ENCODE measurements around the gene PIPOX. TPM values are rescaled to one million over a fixed set of nuclear protein-coding genes. Genes with fewer than 3 reads are reported as not detected.
"Not testable (repeated sequence)": the region's sequence is repeated elsewhere in the genome, so short reads cannot be mapped to it uniquely, and the experiment has no call there.

The PIPOX gene
- total RNA-seq, 1 donor from 2014 or later, result 1.8 TPM

DNA sequence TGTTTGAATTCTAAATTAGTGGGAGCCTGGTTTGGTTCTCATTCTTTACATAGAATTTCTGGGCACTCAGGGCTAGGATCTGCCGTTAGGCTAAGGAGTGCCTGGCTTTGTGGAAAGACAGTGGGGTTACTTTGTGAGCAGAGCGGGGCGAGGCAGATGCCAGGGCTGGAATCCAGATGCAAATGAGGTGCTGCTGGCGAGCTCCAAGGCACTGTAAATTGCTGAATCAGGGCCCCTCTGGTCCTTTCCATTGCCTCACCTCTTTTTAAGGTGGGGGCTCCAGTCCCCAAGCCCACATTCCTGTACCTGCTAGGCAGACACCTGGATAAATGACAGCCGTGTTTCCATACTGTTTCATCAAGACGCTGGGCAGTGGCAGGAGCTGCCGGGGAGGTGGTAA is 33.8 kb downstream of the PIPOX start:
- H3K27ac Mint-ChIP-seq, result no peak overlapping the region

DNA sequence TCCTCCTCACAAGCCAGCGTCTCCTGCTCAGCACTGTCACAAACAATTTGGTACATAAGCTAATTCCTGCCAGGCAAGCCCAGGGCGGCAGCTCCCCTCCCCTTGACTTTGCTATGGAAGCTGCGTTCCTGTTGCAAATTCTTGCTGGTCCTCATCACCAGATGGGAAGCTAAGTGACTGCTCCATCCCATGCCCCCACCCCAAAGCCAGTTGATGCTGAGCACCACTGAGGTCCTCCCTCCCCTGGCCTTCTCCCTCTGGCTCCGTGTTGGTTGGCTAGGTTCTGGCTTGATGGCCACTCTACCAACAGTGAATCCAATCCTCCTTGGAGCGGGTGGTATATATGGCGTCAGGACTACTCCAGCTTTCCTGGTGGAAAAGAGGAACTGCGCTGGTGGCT is 34.4 kb downstream of the PIPOX start:
- no peak for DNase-seq (ENCODE audit: low spot score)
- Mint-ChIP-seq H3K36me3 (ENCODE audit: low read depth) (peaks cover 7% of the 10 kb centered on the region), H3K27me3 (ENCODE audit: insufficient read depth) (no peaks in the 10 kb centered on the region), H3K27ac (no peak overlapping the region), H3K9me3 (no peaks in the 10 kb centered on the region), H3K4me1 (ENCODE audit: low read depth) (no peaks in the 10 kb centered on the region), H3K4me3 (no peak overlapping the region)
- intact Hi-C loops (cut with micrococcal nuclease), result no loop called here

More for the DNA sequence above, 33.8 kb downstream of the PIPOX start:
- Mint-ChIP-seq H3K4me3 (no peak overlapping the region), H3K36me3 (ENCODE audit: low read depth) (peaks cover 7% of the 10 kb centered on the region), H3K27me3 (ENCODE audit: insufficient read depth) (no peaks in the 10 kb centered on the region), H3K4me1 (ENCODE audit: low read depth) (no peaks in the 10 kb centered on the region), H3K9me3 (no peaks in the 10 kb centered on the region)
- intact Hi-C loops (cut with micrococcal nuclease), result no loop called here
- no peak for DNase-seq (ENCODE audit: low spot score)

DNA sequence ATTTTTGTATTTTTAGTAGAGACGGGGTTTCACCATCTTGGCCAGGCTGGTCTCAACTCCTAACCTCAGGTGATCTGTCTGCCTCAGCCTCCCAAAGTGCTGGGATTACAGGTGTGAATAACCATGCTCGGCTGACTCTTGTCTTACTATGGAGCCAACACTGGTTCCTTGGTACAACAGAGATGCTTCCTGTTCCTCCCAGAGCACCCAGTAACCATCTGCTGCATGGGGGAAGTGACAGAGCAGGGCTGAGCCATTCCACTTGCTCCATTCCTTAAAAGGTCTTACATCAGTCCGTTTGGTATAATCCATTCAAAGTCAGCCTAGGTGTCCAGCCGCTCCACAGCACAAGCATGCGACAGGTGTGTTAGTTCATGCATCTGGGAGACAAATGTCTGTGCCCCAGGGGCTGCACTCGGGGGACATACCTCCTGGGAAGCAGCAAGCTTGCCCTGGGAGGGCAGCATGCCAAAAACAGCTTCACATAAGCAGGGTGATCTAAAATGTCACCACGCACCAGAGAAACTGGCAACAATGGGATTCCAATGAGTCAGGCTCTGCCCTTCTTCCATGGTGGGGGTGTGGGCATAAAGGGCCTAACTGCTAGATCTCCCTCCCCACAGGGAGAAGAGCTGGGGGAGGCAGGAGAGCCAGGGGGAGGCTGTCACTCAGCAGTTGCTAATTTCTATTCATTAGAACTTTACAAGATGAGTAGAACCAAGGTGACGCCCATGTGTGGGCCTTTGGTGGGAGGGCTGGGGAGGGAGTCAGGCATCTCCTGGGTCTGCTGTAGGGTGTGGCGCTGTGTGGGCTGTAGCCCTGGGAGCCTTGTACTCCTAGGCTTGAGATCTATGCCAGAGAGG is 35.5 kb downstream of the PIPOX start:
- no peaks in the 10 kb centered on the region for H3K4me1 Mint-ChIP-seq (ENCODE audit: low read depth)
- H3K27me3 Mint-ChIP-seq (ENCODE audit: insufficient read depth), result no peaks in the 10 kb centered on the region
- intact Hi-C loops (cut with micrococcal nuclease), result no loop called here
- no peak overlapping the region for H3K27ac Mint-ChIP-seq
- DNase-seq (ENCODE audit: low spot score), result no peak
- H3K4me3 Mint-ChIP-seq, result no peak overlapping the region
- H3K36me3 Mint-ChIP-seq (ENCODE audit: low read depth), result peaks cover 7% of the 10 kb centered on the region
- H3K9me3 Mint-ChIP-seq, result no peaks in the 10 kb centered on the region

DNA sequence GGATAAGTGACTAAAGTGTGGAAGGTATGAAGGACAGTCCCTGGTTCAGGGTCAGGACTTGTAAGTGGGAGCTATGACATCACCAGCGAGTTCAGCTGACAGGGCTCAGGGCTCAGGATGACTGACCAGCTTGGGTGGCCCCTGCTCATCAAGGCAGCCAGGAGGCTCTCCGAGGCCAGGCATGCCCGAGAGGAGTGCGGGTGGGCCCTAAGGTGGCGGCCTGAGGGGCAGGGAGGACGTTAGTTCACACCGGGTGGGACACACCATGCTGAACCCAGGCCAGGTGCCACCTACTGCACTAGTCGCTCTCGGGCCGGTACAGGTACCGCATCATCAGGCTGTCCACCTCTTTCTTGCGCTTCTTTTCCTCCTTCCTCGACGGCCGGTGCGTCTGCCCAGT is 36.5 kb downstream of the PIPOX start:
- H3K36me3 Mint-ChIP-seq (ENCODE audit: low read depth), result peaks cover 7% of the 10 kb centered on the region
- DNase-seq (ENCODE audit: low spot score), result no peak
- no peaks in the 10 kb centered on the region for H3K4me1 Mint-ChIP-seq (ENCODE audit: low read depth)
- intact Hi-C loops (cut with micrococcal nuclease), result no loop called here
- H3K27me3 Mint-ChIP-seq (ENCODE audit: insufficient read depth), result no peaks in the 10 kb centered on the region
- H3K9me3 Mint-ChIP-seq, result no peaks in the 10 kb centered on the region
- H3K4me3 Mint-ChIP-seq, result no peak overlapping the region
- no peak overlapping the region for H3K27ac Mint-ChIP-seq

DNA sequence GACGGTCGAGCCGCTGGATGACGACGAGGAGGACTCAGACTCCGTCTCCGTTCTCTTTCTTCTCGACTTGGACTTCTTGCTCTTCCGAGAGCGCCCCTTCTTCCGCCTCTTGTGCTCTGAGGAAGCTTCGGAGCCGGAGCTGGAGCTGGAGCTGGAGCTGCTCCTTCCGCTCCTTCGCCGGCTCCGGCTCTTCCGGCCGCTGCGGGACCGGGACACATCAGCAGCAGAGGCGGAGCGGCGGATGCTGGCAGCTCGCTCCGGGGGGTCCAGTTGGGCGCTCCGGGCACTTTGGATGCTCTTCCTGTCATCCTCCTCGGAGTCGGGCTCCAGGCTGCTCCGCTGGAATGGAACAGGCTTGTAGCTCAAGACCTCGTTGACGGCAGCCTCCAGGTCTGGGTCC is 36.9 kb downstream of the PIPOX start:
- peaks cover 7% of the 10 kb centered on the region for H3K36me3 Mint-ChIP-seq (ENCODE audit: low read depth)

DNA sequence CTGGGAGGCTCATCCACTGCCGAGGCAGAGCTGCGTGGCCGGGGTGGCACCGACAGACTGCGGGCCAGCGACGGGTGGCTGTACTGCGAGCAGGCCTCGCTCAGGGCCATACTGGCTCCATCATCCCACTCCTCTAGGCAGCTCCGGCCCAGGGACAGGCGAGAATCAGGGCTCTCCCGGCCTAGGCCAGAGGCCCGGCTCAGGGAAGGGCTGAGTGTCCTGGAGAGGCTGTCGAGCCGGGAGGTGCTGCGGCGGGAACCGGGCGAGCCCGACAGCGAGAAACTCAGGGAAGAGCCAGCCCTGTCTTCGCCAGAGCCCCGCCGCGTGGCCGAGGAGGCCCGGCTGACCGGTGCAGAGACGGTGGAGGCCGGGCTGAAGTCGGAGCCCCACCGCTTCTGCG is 37.4 kb downstream of the PIPOX start:
- no peaks in the 10 kb centered on the region for H3K4me1 Mint-ChIP-seq (ENCODE audit: low read depth)
- H3K36me3 Mint-ChIP-seq (ENCODE audit: low read depth), result peaks cover 7% of the 10 kb centered on the region
- no peak overlapping the region for H3K27ac Mint-ChIP-seq
- intact Hi-C loops (cut with micrococcal nuclease), result no loop called here
- H3K4me3 Mint-ChIP-seq, result no peak overlapping the region
- no peaks in the 10 kb centered on the region for H3K9me3 Mint-ChIP-seq
- no peak for DNase-seq (ENCODE audit: low spot score)
- H3K27me3 Mint-ChIP-seq (ENCODE audit: insufficient read depth), result no peaks in the 10 kb centered on the region

More for the DNA sequence above, 36.9 kb downstream of the PIPOX start:
- no peak overlapping the region for H3K4me3 Mint-ChIP-seq
- no peak overlapping the region for H3K27ac Mint-ChIP-seq
- intact Hi-C loops (cut with micrococcal nuclease), result no loop called here
- H3K27me3 Mint-ChIP-seq (ENCODE audit: insufficient read depth), result no peaks in the 10 kb centered on the region
- no peaks in the 10 kb centered on the region for H3K9me3 Mint-ChIP-seq
- H3K4me1 Mint-ChIP-seq (ENCODE audit: low read depth), result no peaks in the 10 kb centered on the region
- DNase-seq (ENCODE audit: low spot score), result no peak

DNA sequence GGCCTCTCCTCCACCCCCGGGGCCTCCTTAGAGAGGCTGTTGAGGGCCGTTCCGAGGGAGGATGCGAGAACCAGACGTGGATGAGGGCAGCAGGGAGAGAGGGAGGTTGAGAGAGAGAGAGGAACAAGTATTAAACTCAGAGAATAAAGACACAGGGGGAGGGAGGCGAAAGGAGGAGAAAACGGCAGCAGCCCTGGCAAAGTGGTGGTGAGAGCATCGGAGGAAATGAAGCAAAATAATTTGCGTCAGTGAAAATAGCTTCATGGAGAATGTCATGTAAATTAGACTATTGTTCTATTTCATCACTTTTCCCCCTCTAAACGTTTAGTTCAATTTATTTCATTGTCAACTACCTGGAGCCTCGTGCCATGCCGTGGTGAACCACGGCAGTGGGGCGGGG is 38.0 kb downstream of the PIPOX start:
- no peaks in the 10 kb centered on the region for H3K9me3 Mint-ChIP-seq
- H3K36me3 Mint-ChIP-seq (ENCODE audit: low read depth), result peaks cover 9% of the 10 kb centered on the region
- DNase-seq (ENCODE audit: low spot score), result no peak
- H3K4me1 Mint-ChIP-seq (ENCODE audit: low read depth), result no peaks in the 10 kb centered on the region
- intact Hi-C loops (cut with micrococcal nuclease), result no loop called here
- no peak overlapping the region for H3K27ac Mint-ChIP-seq
- no peak overlapping the region for H3K4me3 Mint-ChIP-seq
- no peaks in the 10 kb centered on the region for H3K27me3 Mint-ChIP-seq (ENCODE audit: insufficient read depth)

DNA sequence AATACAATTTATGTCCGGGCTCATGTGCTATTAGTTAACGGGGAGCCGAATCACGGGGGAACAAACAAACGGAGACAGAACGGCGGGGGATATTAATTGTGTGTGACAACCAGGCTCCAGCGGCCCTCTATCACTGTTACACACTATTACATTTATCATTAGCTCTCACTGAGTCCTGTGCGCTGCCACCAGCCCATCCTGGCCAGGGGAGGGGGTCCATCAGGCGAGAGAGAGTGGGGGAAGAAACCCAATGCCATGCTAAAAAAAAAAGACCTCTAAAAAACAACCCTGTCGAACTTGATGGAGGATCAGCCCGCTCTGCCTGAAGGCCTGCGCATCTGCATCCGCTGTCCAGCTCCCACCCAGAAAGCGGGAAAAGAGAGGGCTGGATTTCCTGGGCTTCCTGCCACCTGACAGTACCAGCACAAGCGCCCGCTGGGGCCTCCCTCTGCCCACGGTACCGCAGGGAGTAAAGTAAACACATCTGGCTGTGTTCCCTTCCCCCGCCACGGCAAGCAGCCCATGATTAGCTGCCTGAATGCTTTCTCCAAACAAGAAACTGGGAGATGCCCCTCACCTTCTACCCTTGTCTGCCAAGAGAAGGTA is 41.7 kb downstream of the PIPOX start:
- Mint-ChIP-seq H3K27me3 (ENCODE audit: insufficient read depth) (no peaks in the 10 kb centered on the region), H3K27ac (no peak overlapping the region), H3K9me3 (no peaks in the 10 kb centered on the region), H3K36me3 (ENCODE audit: low read depth) (peaks cover 36% of the 10 kb centered on the region), H3K4me1 (ENCODE audit: low read depth) (no peaks in the 10 kb centered on the region), H3K4me3 (no peak overlapping the region)
- intact Hi-C loops (cut with micrococcal nuclease), result no loop called here
- no peak for DNase-seq (ENCODE audit: low spot score)

DNA sequence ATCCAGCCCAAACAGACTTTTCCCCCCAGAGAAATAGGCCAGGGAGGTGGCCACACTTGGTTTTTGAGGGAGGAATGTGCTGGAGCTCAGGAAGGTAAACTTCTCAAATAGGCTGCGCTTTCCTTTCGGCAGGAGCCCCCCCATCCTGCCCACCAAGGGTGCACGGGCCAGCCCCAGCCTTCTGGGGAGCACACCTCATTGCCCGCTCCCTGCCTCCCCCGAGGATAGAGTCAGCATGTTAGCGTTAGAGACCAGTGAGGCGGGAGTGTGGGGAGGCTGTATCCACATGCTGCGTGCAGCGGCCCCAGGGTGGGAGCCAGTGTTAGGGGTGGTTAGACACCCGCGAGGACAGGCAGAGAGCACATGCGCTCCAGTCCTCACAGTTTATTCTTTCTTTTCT is 42.3 kb downstream of the PIPOX start:
- Mint-ChIP-seq H3K4me1 (ENCODE audit: low read depth) (no peaks in the 10 kb centered on the region), H3K4me3 (no peak overlapping the region), H3K27ac (no peak overlapping the region), H3K36me3 (ENCODE audit: low read depth) (peaks cover 34% of the 10 kb centered on the region), H3K27me3 (ENCODE audit: insufficient read depth) (no peaks in the 10 kb centered on the region), H3K9me3 (no peaks in the 10 kb centered on the region)
- intact Hi-C loops (cut with micrococcal nuclease), result no loop called here
- no peak for DNase-seq (ENCODE audit: low spot score)

DNA sequence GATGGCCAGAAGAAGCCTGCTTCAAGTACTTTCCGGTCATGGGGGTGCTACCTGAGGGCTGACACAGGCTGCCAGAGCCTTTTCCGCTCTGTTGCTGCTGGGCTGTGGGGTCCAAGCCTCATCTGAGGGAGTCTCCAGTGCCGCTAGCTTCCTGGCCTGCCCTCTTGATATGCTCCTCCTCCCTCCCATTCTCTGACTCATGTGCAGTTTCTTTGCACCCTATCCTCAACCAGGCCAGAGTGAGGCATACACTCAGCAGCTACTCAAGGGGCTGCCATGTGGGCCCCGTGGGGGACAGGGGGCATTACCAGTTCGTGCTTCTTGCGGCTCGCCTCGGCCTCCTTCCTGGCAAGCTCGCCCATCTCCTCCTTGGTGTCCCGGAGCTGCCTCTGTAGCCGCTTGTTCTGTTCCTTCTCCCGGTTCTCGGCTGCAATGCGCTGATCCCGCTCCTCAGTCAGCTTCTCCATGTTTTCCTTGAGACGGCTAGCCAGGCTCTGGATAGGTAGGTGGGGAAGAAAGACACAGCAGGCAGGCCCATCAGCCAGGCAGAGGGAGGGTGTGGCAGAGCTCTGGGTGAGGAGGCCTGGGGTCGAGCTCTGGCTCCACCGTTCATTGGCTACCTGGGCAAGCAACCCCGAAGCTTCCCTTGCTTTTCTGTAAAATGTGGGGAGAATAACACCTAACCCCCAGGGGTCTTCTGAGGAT is 43.8 kb downstream of the PIPOX start:
- Mint-ChIP-seq H3K27ac (no peak overlapping the region), H3K4me3 (no peak overlapping the region)

DNA sequence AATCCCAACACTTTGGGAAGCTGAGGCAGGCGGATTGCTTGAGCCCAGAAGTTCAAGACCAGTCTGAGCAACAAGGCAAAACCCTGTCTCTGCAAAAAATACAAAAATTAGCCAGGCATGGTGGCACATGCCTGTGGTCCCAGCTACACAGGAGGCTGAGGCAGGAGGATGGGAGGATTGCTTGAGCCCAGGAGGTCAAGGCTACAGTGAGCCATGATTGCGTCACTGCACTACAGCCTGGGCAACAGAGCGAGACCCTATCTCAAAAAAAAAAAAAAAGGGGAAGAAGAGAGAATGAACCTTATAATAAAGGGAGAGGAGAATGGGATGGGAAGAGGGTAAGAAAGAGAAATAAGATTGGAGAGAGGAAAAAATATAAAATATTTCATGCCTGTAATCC is 45.8 kb downstream of the PIPOX start:
- H3K27ac Mint-ChIP-seq; DNase-seq (ENCODE audit: low spot score); H3K4me3 Mint-ChIP-seq; H3K27me3 Mint-ChIP-seq (ENCODE audit: insufficient read depth); intact Hi-C loops (cut with micrococcal nuclease); H3K9me3 Mint-ChIP-seq; H3K4me1 Mint-ChIP-seq (ENCODE audit: low read depth): not testable (repeated sequence)
- H3K36me3 Mint-ChIP-seq (ENCODE audit: low read depth), result peaks cover 35% of the 10 kb centered on the region

More for the DNA sequence above, 43.8 kb downstream of the PIPOX start:
- Mint-ChIP-seq H3K36me3 (ENCODE audit: low read depth) (peaks cover 32% of the 10 kb centered on the region), H3K9me3 (no peaks in the 10 kb centered on the region), H3K4me1 (ENCODE audit: low read depth) (no peaks in the 10 kb centered on the region), H3K27me3 (ENCODE audit: insufficient read depth) (no peaks in the 10 kb centered on the region)
- intact Hi-C loops (cut with micrococcal nuclease), result no loop called here
- no peak for DNase-seq (ENCODE audit: low spot score)

DNA sequence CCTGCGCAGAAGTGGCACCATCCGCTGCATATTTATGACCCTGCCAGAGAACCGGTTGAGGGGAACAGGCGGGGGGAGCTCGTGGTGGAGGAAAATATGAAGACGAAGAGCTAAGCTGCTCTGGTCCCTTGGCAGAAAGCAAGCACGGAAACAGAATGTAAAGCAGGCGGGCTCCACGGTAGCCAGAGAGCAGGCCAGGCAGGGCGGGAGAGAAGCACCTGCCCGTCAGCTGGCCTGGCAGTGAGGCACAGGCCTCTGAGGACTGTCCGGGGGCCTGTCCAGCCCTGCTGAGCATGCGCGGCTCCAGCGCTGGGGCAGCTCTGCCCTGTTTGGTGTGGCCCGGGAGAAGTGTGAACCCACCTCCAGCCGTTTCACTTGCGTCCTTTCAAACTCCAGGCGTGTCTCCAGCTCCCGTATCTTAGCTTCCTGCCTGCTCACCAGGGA is 46.7 kb downstream of the PIPOX start:
- intact Hi-C loops (cut with micrococcal nuclease), result no loop called here
- Mint-ChIP-seq H3K9me3 (no peaks in the 10 kb centered on the region), H3K36me3 (ENCODE audit: low read depth) (peaks cover 35% of the 10 kb centered on the region), H3K27me3 (ENCODE audit: insufficient read depth) (no peaks in the 10 kb centered on the region), H3K4me1 (ENCODE audit: low read depth) (no peaks in the 10 kb centered on the region), H3K4me3 (no peak overlapping the region), H3K27ac (no peak overlapping the region)
- DNase-seq (ENCODE audit: low spot score), result no peak

DNA sequence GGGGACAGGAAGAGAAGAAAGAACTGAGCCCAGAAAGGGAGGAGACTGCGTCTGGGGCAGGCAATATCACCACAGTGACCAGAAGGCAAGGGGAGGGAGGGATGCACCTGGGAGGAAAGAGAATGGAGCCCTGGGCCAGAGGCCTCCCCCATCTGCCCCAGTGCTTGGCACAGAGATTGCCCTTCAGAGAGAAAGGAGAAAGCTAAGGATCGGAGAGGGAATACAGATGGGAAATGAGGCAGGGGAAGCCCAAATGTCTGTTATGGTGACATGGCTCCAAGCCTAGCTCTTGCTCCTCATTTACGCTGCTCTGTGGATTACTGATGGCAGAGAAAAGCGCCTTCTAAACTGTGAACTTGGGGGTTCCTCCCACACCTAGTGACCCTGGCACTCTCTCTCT is 47.2 kb downstream of the PIPOX start:
- Mint-ChIP-seq H3K4me1 (ENCODE audit: low read depth) (no peaks in the 10 kb centered on the region), H3K27me3 (ENCODE audit: insufficient read depth) (no peaks in the 10 kb centered on the region), H3K4me3 (no peak overlapping the region), H3K27ac (no peak overlapping the region), H3K9me3 (no peaks in the 10 kb centered on the region), H3K36me3 (ENCODE audit: low read depth) (peaks cover 35% of the 10 kb centered on the region)
- intact Hi-C loops (cut with micrococcal nuclease), result no loop called here
- DNase-seq (ENCODE audit: low spot score), result no peak
